Mesenteric fat pad (tissue), 1 donor: ENCODE measurements around the gene GNA12. TPM values are rescaled to one million over a fixed set of nuclear protein-coding genes. Genes with fewer than 3 reads are reported as not detected.

Source experiments
- DNase-seq: peaks from one replicate; pipeline ENCODE4 v3.0.0-alpha.2; 2020; ENCODE audit warnings: low spot score
- total RNA-seq: library from RNA; stranded (reverse); fragmentation: NEBNext Ultra II Directional; extraction: Animal tissue kit (Norgen Biotek cat#: 25700); gene quantifications from one replicate; pipeline ENCODE4 v1.2.1, GENCODE V29; 2021
- donor health status: DM: yes; HTN: yes; CAD: no.

The GNA12 gene
- total RNA-seq, 1 donor from 2014 or later: 70.1 TPM

GRCh38 chr7:2786607-2787116 is 57.4 kb downstream of the GNA12 start:
- peak; percentile 62 for DNase-seq

- DNase-seq: no peak
Measured at GRCh38 chr7:2785071-2785500, 59.0 kb downstream of the GNA12 start.

GRCh38 chr7:2782565-2782964 is 61.5 kb downstream of the GNA12 start:
- no peak for DNase-seq

GRCh38 chr7:2782121-2782520 is 62.0 kb downstream of the GNA12 start:
- DNase-seq: no peak

- DNase-seq: no peak
Measured at GRCh38 chr7:2781636-2782035, 62.5 kb downstream of the GNA12 start.

- DNase-seq: peak; percentile 45
Measured at GRCh38 chr7:2779051-2779450, 65.1 kb downstream of the GNA12 start.

- no peak for DNase-seq
Measured at GRCh38 chr7:2777898-2778535, 66.1 kb downstream of the GNA12 start.

- peak; percentile 83 for DNase-seq
Measured at GRCh38 chr7:2776401-2776800, 67.7 kb downstream of the GNA12 start.

GRCh38 chr7:2775785-2776184 is 68.3 kb downstream of the GNA12 start:
- peak; percentile 49 for DNase-seq

- peak; percentile 43 for DNase-seq
Measured at GRCh38 chr7:2775376-2775775, 68.7 kb downstream of the GNA12 start.

- DNase-seq: no peak
Measured at GRCh38 chr7:2774935-2775334, 69.2 kb downstream of the GNA12 start.

GRCh38 chr7:2774280-2774679 is 69.8 kb downstream of the GNA12 start:
- DNase-seq: no peak

- peak; percentile 47 for DNase-seq
Measured at GRCh38 chr7:2773608-2774007, 70.5 kb downstream of the GNA12 start.

GRCh38 chr7:2771274-2771731 is 72.8 kb downstream of the GNA12 start:
- peak; percentile 51 for DNase-seq

- DNase-seq: no peak
Measured at GRCh38 chr7:2764621-2765020, 79.5 kb downstream of the GNA12 start.

GRCh38 chr7:2763597-2763996 is 80.5 kb downstream of the GNA12 start:
- no peak for DNase-seq

GRCh38 chr7:2761801-2762497 is 82.2 kb downstream of the GNA12 start:
- no peak for DNase-seq

GRCh38 chr7:2761131-2761624 is 82.9 kb downstream of the GNA12 start:
- DNase-seq: no peak

- no peak for DNase-seq
Measured at GRCh38 chr7:2760098-2760889, 83.8 kb downstream of the GNA12 start.

GRCh38 chr7:2759736-2760097 is 84.4 kb downstream of the GNA12 start:
- no peak for DNase-seq
